ENCODE data around the gene FAM174C. TPM values are rescaled to one million over a fixed set of nuclear protein-coding genes. Genes with fewer than 3 reads are reported as not detected.

The FAM174C gene
- total and polyA plus RNA-seq, 2 of the 8 experiments (the other 6 are each of a cell fraction or from before 2014, with no cell fraction given), result 44.5 to 125 TPM

DNA sequence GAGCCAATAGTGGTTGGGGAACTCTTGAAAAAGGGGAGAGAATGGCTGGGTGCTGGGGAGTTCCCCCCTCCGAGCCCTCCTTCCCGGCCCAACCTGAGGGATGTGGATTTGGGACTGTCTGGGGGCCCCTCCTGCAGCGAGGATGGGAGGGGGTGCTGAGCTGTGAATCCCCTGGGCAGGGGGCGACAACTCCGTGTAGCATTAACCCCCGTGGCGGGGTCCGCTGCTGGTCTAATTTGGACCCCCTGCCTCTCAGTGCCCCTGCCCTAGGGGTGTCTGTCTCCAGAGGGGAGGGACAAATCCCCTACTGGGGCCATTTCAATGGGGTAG, 17.2 kb upstream of the FAM174C start:
- Histone ChIP-seq H3K79me2 (ENCODE audit: control insufficient read depth in 1 of 2, insufficient read depth in 2 of 2, low read length in 2 of 2) (peaks cover 0 to 24% of the 10 kb centered on the region in 2 experiments; a peak in 2 of 4 replicates), H3K27me3 (replicated peaks in 1 of 4; ENCODE audit: control insufficient read depth in 3 of 4, extremely low read depth in 1 of 4, insufficient read depth in 3 of 4, low read length in 3 of 4) (no peaks in the 10 kb centered on the region; a peak in 1 of 7 replicates)
- CTCF ChIA-PET (ENCODE audit: partially characterized antibody), result interaction anchor here (6.0 to 15.9 kb wide), 2 partner anchors 9 to 14 kb away, joined by 42 to 212 read pairs; partner anchors contain the start of gene ATP5F1D

More for the DNA sequence above, 17.2 kb upstream of the FAM174C start:
- DNase-seq (ENCODE audit: low read depth in 1 of 2, low spot score in 2 of 2) (no peak), FAIRE-seq (no peak)
- POLR2A ChIA-PET (ENCODE audit: partially characterized antibody), result interaction anchor here (1.0 to 19.4 kb wide), 5 partner anchors 6 to 137 kb away, joined by 3 to 456 read pairs (median 331); partner anchors contain the start of genes ATP5F1D, CBARP, CIRBP and FAM174C
- Histone ChIP-seq H4K91ac (replicated peaks; ENCODE audit: insufficient read length, low read length) (no peak overlapping the region), H4K20me1 (replicated peaks in 1 of 2; ENCODE audit: control insufficient read depth in 1 of 2, insufficient read depth in 2 of 2, low read length in 2 of 2) (peaks cover 17 to 28% of the 10 kb centered on the region in 2 experiments), H2AFZ (ENCODE audit: low read length) (no peak overlapping the region), H3K79me1 (ENCODE audit: low read depth, low read length) (peaks cover 12% of the 10 kb centered on the region; the same call in 1 of the 2 replicates), H4K5ac (ENCODE audit: insufficient read length, low read depth, low read length) (no peak overlapping the region), H3K36me3 (ENCODE audit: control insufficient read depth in 2 of 4, insufficient read depth in 4 of 4, low read length in 3 of 4) (peaks cover 23 to 53% (median 33%) of the 10 kb centered on the region in 4 experiments), H3K4me1 (replicated peaks in 1 of 4; ENCODE audit: control insufficient read depth in 3 of 4, insufficient read depth in 4 of 4, low read length in 3 of 4) (peaks cover 0 to 40% (median 27%) of the 10 kb centered on the region in 4 experiments; a peak in 6 of 7 replicates), H3K4ac (replicated peaks; ENCODE audit: insufficient read length, low read depth, low read length) (no peak overlapping the region), H3K14ac (ENCODE audit: insufficient read length) (no peak overlapping the region), H3K9ac (replicated peaks in 1 of 4; ENCODE audit: extremely low read depth in 1 of 4, low read depth in 3 of 4, low read length in 3 of 4) (no peak overlapping the region), H4K8ac (ENCODE audit: extremely low read depth, insufficient read depth, low read length) (no peak overlapping the region), H3K4me3 (ENCODE audit: extremely low read depth in 1 of 4, insufficient read depth in 2 of 4, low read depth in 3 of 4, low read length in 4 of 4) (no peak overlapping the region), H3K27ac (ENCODE audit: low read depth, low read length) (no peak overlapping the region), H2BK20ac (ENCODE audit: low read length) (no peak overlapping the region), H2BK12ac (ENCODE audit: low read depth, low read length) (no peak overlapping the region), H2BK5ac (ENCODE audit: low read depth, low read length) (no peak overlapping the region), H2BK15ac (ENCODE audit: low read length) (no peak overlapping the region), H3K23ac (ENCODE audit: insufficient read length) (no peak overlapping the region), H2AK5ac (ENCODE audit: low read depth, low read length) (no peak overlapping the region), H3K23me2 (ENCODE audit: low read depth, low read length) (peaks cover 18% of the 10 kb centered on the region; the same call in 1 of the 2 replicates), H2BK120ac (replicated peaks; ENCODE audit: low read depth, low read length) (no peak overlapping the region), H3K18ac (ENCODE audit: extremely low read depth, low read length) (no peak overlapping the region), H3K4me2 (ENCODE audit: insufficient read depth in 1 of 2, low read depth in 2 of 2, low read length in 2 of 2) (no peak overlapping the region), H3K56ac (replicated peaks; ENCODE audit: insufficient read length, low read depth, low read length) (no peak overlapping the region), H3K9me3 (ENCODE audit: insufficient read depth in 2 of 2, low read depth in 1 of 2, low read length in 1 of 2) (no peaks in the 10 kb centered on the region)
- peak; percentile 74; the same call in 1 of the 2 replicates for TF ChIP-seq POLR2AphosphoS5 (IDR thresholded peaks at IDR 0.05; ENCODE audit: low read depth, low read length)
- no peak for TF ChIP-seq ZNF274 (IDR thresholded peaks at IDR 0.05; ENCODE audit: borderline replicate concordance, extremely low read depth, low read length)
- WGBS, 2 experiments (ENCODE audit: extremely low coverage in 1 of 2, insufficient coverage in 1 of 2, insufficient read length in 1 of 2, insufficient replicate concordance in 2 of 2, low coverage in 1 of 2, low lambda C conversion rate in 2 of 2, missing lambda C conversion rate in 1 of 2), result 88% methylated on average over 8 of the region's 8 CpGs; no CpG with 5 or more reads in 1 of the 2 experiments

Measured in H1 (cell line).